ENCODE data around the gene RAB9B.

- no peak for TF ChIP-seq CTCF (IDR thresholded peaks at IDR 0.05; ENCODE audit: low read depth, low read length)
- no peak for TF ChIP-seq POLR2A (IDR thresholded peaks at IDR 0.05; ENCODE audit: extremely low read depth, insufficient read length)
- no peak for TF ChIP-seq MAX (IDR thresholded peaks at IDR 0.05; ENCODE audit: low read depth, low read length)
- TF ChIP-seq MYC (IDR thresholded peaks at IDR 0.05; ENCODE audit: low read depth, low read length) = no peak
These were observed 7.3 kb upstream of the RAB9B start for GRCh38 chrX:103839404-103839803.

All from NB4 (cell line).